HG03469 (cell line): ENCODE results near the gene MACROD2.
"Not testable (repeated sequence)": the region's sequence is repeated elsewhere in the genome, so short reads cannot be mapped to it uniquely, and the experiment has no call there.

Source experiments
- ATAC-seq: cut with Tn5 transposase; IDR thresholded peaks from one replicate; pipeline ENCODE4 v1.9.1; 2021; ENCODE audit warnings: mild to moderate bottlenecking, moderate library complexity, moderate number of reproducible peaks; ENCODE audit not compliant: unreplicated experiment

Gene MACROD2

DNA sequence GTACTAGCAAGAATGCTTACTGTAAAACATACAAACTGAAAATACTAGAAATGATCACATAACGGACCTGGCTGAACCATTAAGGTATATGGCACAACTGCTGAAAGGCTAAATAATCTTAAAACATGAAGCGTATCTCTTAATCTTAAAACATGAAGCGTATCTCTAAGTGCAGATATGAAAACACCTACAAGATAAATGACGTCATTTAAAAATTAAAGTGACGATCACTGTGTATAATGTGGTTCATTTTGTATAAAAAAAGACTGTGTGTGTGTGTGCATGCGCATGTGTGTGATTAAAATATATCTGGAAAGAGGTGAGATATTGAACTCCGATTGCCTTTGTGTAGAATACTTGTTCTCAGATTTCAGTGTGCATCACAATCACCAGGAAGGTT is 1797.5 kb downstream of the MACROD2 start:
- ATAC-seq, result no peak

- no peak for ATAC-seq
Measured at GRCh38 chr20:15794409-15794808, 1799.1 kb downstream of the MACROD2 start.

DNA sequence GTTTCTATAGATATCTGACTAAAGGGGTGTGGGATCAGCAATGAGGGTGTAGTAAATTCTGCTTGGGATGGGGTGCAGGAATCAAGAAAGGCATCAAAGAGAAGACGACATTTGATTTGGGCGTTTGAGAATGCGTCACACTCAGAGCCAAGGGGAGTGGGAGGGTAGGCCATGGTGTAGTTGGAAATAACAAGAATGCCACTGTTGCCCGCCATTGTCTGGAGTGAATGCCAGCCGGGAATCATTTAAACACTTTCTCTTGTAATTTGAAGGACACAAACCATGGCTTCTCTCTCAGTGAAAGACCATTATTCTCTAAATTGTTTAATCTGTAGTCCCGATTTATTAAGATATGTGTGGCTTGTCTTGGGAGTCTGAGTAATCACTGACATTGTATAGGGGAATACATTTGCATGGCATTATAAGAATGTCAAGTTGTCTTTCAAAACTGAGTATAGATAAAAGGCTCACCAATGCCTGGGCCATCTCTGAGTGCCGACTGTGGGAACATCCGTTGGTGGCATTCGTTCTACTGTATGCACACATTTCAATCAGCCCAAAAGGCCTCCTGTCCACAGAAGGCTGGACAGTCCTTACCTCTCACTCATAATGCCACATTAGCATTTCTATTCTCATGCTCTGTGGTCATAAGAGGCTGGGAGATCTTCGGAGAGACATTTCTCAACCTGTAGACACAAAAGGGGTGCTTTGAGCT is 1800.1 kb downstream of the MACROD2 start:
- no peak for ATAC-seq

- ATAC-seq, result no peak
Measured at GRCh38 chr20:15799871-15800270, 1804.6 kb downstream of the MACROD2 start.

DNA sequence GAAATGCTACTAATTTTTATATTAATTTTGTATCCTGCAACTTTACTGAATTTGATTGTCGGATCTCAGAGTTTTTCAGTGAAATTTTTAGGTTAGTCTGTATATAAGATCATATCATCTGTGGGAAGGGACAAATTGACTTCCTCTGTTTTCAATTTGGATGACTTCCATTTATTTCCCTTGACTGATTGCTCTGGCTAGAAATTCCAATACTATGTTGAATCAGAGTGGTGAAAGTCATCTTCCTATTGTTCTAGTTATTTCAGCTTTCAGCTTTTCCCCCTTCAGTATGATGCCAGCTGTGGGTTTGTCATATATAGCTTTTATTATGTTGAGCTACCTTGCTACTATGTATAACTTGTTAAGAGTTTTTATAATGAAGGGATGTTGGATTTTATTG is 1806.7 kb downstream of the MACROD2 start:
- no peak for ATAC-seq

GRCh38 chr20:15805154-15805553 is 1809.8 kb downstream of the MACROD2 start:
- no peak for ATAC-seq

DNA sequence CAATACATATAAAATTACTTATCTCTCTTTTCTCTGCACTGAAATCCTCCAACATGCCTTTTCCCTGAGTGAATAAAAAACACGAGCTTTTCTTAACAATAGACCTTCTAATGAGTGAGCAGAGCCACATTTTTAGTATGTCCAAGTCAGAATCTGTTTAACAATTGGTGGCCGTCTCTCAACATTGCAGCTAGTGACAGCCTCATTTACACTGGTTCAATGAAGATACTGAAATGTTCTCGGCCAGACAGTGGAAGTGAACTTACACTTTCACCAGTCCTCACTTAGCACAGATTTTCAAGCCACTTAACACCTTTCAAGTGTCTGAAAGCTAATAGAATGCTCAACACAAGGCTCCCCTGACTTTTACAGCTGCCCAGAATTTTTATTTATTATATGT is 1810.8 kb downstream of the MACROD2 start:
- no peak for ATAC-seq

- no peak for ATAC-seq
Measured at GRCh38 chr20:15807271-15807670, 1812.0 kb downstream of the MACROD2 start.

DNA sequence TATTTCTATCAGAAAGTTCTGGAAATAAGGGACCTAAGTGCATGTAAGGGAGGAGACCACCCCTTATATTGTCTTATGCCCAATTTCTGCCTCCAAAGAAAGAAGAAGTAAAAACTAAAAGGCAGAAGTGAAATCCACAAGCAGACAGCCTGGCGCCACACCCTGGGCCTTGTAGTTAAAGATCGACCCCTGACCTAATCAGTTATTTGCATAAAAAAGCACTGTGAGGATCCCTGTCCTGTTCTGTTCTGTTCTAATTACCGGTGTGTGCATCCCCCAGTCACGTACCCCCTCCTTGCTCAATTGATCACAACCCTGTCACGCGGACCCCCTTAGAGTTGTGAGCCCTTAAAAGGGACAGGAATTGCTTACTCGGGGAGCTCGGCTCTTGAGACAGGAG is 1812.5 kb downstream of the MACROD2 start:
- not testable (repeated sequence) for ATAC-seq

DNA sequence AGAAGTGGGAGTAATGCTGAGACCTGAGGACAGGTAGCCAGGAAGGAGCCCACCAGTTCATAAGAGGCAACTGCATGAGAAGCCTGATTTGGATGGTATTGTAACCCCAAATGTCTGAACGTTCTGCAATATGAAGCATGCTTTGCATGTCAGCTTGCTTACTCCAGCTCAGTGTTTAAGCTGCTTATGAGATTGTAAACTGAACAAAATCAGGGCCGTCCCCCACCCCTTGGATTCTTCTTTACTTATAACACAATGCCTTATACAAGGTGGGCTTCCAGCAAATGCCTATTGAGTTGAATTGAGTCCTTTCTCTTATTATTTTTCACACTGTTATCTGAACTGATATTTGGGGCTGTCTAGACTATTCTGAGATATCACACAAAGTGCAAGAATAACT is 1816.6 kb downstream of the MACROD2 start:
- ATAC-seq, result no peak

GRCh38 chr20:15812696-15813095 is 1817.4 kb downstream of the MACROD2 start:
- ATAC-seq, result no peak

DNA sequence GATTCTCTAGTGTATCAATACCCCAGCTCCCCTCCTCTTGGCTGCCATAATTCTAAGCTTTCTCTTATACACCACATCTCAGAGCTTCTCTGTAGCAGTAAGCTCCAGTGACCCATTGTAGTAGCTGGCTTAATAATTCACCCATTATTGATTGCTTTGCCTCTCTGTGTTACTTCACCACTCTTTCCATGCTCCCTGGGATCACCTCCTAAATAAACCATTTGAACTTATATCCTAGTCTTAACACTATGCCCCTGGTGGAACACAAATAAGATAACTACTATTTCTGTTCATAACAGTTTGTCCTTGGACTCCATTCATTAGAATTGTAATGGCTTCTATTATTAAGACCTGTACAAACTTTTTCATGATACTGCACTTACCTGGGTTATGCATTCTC is 1819.0 kb downstream of the MACROD2 start:
- ATAC-seq, result no peak

DNA sequence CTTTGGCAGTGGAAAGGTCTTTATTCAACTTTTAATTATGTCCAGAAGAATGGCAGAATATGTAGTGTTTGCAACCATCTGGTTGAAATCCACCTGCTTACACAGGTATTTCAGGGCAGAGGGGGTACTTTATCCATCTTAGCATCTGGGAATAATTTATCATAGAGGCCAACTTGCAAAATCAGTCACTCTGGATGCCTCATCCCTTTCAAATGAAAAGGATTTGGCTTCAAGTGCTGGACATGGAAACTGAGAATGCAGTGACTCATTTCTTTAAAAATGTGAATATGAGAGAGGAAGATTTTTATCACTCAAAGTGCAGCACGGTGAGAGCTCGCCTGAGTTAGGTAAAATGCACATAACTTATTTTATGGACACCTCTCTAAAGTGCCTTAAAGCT is 1819.6 kb downstream of the MACROD2 start:
- ATAC-seq, result no peak

GRCh38 chr20:15817351-15817750 is 1822.0 kb downstream of the MACROD2 start:
- no peak for ATAC-seq

GRCh38 chr20:15818651-15819071 is 1823.3 kb downstream of the MACROD2 start:
- no peak for ATAC-seq

DNA sequence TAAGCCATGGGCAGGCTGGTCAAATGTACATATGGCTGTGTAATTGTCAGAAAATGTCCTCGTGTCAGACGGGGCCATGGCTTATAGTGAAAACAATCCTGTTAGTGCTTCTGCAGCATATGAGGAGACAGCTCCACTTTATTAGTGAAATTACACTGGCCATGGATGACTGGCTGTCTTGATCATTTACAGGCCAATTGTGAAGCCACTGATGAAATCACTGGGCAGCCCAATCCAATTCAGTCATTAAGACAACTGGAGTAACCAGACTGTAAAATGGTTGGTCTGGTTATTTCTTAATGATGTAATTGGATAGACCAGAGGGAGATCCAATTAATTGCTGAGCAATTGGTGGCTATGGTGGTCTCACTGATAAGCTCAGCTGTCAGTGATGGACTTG is 1828.4 kb downstream of the MACROD2 start:
- no peak for ATAC-seq

- no peak for ATAC-seq
Measured at GRCh38 chr20:15827628-15828027, 1832.3 kb downstream of the MACROD2 start.

DNA sequence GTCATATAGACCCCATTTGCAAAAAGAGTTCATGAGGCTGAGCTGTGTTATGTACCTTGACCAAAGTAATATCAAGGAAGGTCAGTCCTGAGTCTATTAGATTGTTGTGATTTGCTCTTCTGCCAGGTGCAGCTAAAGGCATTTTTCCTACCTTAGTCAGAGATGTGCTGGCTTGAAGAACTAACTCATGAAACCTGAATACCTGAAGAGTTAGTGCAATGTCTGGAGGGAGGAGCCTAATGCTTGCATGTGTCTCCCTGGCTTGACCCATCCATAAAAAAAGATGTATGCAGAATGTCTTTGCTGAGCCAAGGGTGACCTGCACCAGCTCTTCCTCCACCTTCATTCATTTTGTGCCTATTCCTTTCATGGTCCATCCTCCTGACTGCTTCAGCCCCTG is 1835.9 kb downstream of the MACROD2 start:
- no peak for ATAC-seq

- ATAC-seq, result no peak
Measured at GRCh38 chr20:15832512-15832911, 1837.2 kb downstream of the MACROD2 start.

DNA sequence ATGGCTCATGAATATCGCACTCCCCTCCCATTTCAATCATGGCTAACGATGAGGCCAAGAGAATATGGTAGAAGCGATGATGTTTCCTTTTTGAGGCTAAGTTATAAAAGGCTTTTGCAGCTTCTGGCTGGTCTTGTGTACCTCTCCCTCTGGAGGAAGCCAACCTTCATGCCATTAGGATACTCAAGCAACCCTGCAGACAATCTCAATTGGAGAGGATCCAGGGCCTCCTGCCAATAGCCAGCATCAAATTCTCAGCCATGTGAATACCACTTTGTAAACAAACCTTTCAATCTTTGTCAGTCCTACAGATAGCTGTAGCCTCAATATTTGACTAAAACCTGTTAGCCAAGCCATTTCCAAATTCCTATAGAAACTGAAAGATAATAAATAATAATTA is 1839.5 kb downstream of the MACROD2 start:
- ATAC-seq, result no peak

DNA sequence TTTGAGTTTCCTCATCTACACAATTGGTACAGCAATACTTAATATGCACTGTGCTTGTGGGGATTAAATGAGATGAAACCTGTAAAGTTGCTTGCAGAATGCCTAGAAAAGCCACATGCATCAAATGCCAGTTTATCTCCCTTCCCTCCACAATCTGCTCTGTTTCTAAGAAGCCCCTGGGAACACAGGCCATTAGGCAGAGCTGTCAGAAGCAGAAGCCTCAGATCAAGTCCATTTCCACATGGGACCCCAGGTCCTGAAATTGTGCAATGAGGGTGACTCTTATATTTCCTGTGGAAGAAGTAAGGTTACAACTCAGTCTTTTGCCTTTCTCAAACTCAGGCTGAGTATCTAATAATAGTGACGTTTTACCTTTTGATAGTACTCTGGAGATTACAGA is 1840.5 kb downstream of the MACROD2 start:
- ATAC-seq, result no peak

GRCh38 chr20:15836634-15837033 is 1841.3 kb downstream of the MACROD2 start:
- no peak for ATAC-seq

DNA sequence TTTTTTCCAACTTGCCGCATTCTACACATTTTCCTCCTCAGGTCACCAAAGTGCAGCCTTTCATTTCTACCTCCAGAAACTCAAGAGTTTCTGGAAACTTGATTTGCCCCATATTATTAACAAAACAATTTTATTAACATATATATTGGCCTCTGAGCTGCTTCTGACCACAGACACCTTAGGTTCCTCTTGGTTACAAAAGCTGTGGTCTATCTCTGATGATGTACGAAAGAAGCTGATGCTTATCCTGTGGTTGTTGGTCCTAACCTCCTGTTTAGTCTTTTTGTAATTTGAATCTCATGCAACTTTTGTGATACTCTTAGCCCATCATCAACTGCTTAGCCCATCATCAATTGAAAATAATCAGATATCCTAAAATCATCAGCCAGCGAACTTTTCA is 1842.2 kb downstream of the MACROD2 start:
- no peak for ATAC-seq
